H1 (cell line): ENCODE measurements around the gene NF1. TPM values are rescaled to one million over a fixed set of nuclear protein-coding genes. Genes with fewer than 3 reads are reported as not detected.

Experiments
- CTCF ChIA-PET: fragments of 300-600 bp; sonication (Branson Sonifier 250); formaldehyde crosslinking; loops from one replicate; lab custom pipeline; 2021; ENCODE audit not compliant: partially characterized antibody; lab: Charles Lee
- POLR2A ChIA-PET: fragments of 300-600 bp; sonication (Branson Sonifier 250); formaldehyde crosslinking; loops from one replicate; lab custom pipeline; 2021; ENCODE audit warnings: inconsistent platforms; ENCODE audit not compliant: partially characterized antibody; lab: Charles Lee
- DNase-seq, 2 experiments: peaks; one replicate each; pipeline versions ENCODE4 v3.0.0 to v3.0.0-alpha.2; 2010 to 2022; ENCODE audit warnings: low spot score in 2 of 2, low read depth in 1 of 2, mixed read lengths in 1 of 2
- FAIRE-seq: peaks from 2 replicates; lab custom pipeline; 2011; peaks lifted over from hg19 to GRCh38; lab: Jason Lieb, UNC
- H2AFZ ChIP-seq: 2 replicates; pipeline ENCODE4 v1.8.1; 2012; ENCODE audit warnings: low read length, inconsistent platforms
- H2AK5ac ChIP-seq: 2 replicates; pipeline ENCODE4 v1.6.1; 2013; ENCODE audit warnings: low read depth, low read length
- H2BK120ac ChIP-seq: replicated peaks from 2 replicates; pipeline ENCODE3; 2013; ENCODE audit warnings: low read depth, low read length, inconsistent platforms
- H2BK12ac ChIP-seq: 2 replicates; pipeline ENCODE4 v1.6.1; 2013; ENCODE audit warnings: low read depth, low read length
- H2BK15ac ChIP-seq: 2 replicates; pipeline ENCODE4 v1.6.1; 2013; ENCODE audit warnings: low read length
- H2BK20ac ChIP-seq: 2 replicates; pipeline ENCODE4 v1.6.1; 2013; ENCODE audit warnings: low read length
- H2BK5ac ChIP-seq: 2 replicates; pipeline ENCODE4 v1.6.1; 2013; ENCODE audit warnings: low read depth, low read length
- H3K14ac ChIP-seq: 2 replicates; pipeline ENCODE4 v1.6.1; 2013; ENCODE audit warnings: inconsistent platforms; ENCODE audit not compliant: insufficient read length
- H3K18ac ChIP-seq: 2 replicates; pipeline ENCODE4 v1.6.1; 2013; ENCODE audit warnings: low read length; ENCODE audit errors: extremely low read depth
- H3K23ac ChIP-seq: 2 replicates; pipeline ENCODE4 v1.6.1; 2013; ENCODE audit warnings: inconsistent platforms; ENCODE audit not compliant: insufficient read length
- H3K23me2 ChIP-seq: 2 replicates; pipeline ENCODE4 v1.6.1; 2013; ENCODE audit warnings: low read depth, low read length
- H3K27ac ChIP-seq: 2 replicates; pipeline ENCODE4 v1.6.1; 2011; ENCODE audit warnings: low read depth, low read length, inconsistent platforms
- H3K27me3 ChIP-seq, 4 experiments: replicated peaks in 1 of 4; 1 replicate in 1 of 4; 2 replicates in 3 of 4; pipeline versions ENCODE4 v1.6.1 to v1.8.1; 2011 to 2013; ENCODE audit warnings: low read length in 3 of 4, mild to moderate bottlenecking in 3 of 4, inconsistent platforms in 2 of 4, mixed read lengths in 2 of 4, moderate library complexity in 1 of 4; ENCODE audit not compliant: control insufficient read depth in 3 of 4, insufficient read depth in 3 of 4; ENCODE audit errors: extremely low read depth in 1 of 4
- H3K36me3 ChIP-seq, 4 experiments: 2 replicates each; pipeline versions ENCODE4 v1.6.1 to v1.8.1; 2011 to 2013; ENCODE audit warnings: mild to moderate bottlenecking in 4 of 4, low read length in 3 of 4, moderate library complexity in 2 of 4, control low read depth in 1 of 4, inconsistent platforms in 1 of 4; ENCODE audit not compliant: insufficient read depth in 4 of 4, control insufficient read depth in 2 of 4
- H3K4ac ChIP-seq: replicated peaks from 2 replicates; pipeline ENCODE3; 2013; ENCODE audit warnings: low read length, low read depth, mixed read lengths, inconsistent platforms; ENCODE audit not compliant: insufficient read length
- H3K4me1 ChIP-seq, 4 experiments: replicated peaks in 1 of 4; 1 replicate in 1 of 4; 2 replicates in 3 of 4; pipeline versions ENCODE4 v1.6.1 to v1.8.1; 2011 to 2013; ENCODE audit warnings: low read length in 3 of 4, inconsistent platforms in 2 of 4, mixed read lengths in 1 of 4; ENCODE audit not compliant: insufficient read depth in 4 of 4, control insufficient read depth in 3 of 4
- H3K4me2 ChIP-seq, 2 experiments: 2 replicates each; pipeline versions ENCODE4 v1.6.1 to v1.8.1; 2011 to 2013; ENCODE audit warnings: low read depth in 2 of 2, low read length in 2 of 2, control low read depth in 1 of 2, inconsistent platforms in 1 of 2, mild to moderate bottlenecking in 1 of 2; ENCODE audit not compliant: insufficient read depth in 1 of 2
- H3K4me3 ChIP-seq, 4 experiments: fragments of 200-600, 300-600 bp in 1 of 4; sonication (generic), shearing (Covaris generic), sonication (Bioruptor Twin) in 1 of 4; 2 replicates each; pipeline versions ENCODE4 v1.5.1 to v1.8.1; 2011 to 2016; ENCODE audit warnings: low read length in 4 of 4, low read depth in 3 of 4, control low read depth in 2 of 4, inconsistent platforms in 2 of 4, mild to moderate bottlenecking in 2 of 4, mixed read lengths in 1 of 4, moderate library complexity in 1 of 4; ENCODE audit not compliant: insufficient read depth in 2 of 4; ENCODE audit errors: extremely low read depth in 1 of 4
- H3K56ac ChIP-seq: replicated peaks from 2 replicates; pipeline ENCODE3; 2013; ENCODE audit warnings: low read depth, mild to moderate bottlenecking, mixed read lengths, low read length, inconsistent platforms; ENCODE audit not compliant: insufficient read length
- H3K79me1 ChIP-seq: 2 replicates; pipeline ENCODE4 v1.6.1; 2013; ENCODE audit warnings: low read depth, low read length, control low read depth
- H3K79me2 ChIP-seq, 2 experiments: 2 replicates each; pipeline versions ENCODE4 v1.6.1 to v1.8.1; 2012 to 2013; ENCODE audit warnings: low read length in 2 of 2, mild to moderate bottlenecking in 2 of 2, inconsistent platforms in 1 of 2; ENCODE audit not compliant: insufficient read depth in 2 of 2, control insufficient read depth in 1 of 2
- H3K9ac ChIP-seq, 4 experiments: replicated peaks in 1 of 4; 1 replicate in 1 of 4; 2 replicates in 3 of 4; pipeline versions ENCODE4 v1.6.1 to v1.8.1; 2011 to 2013; ENCODE audit warnings: low read depth in 3 of 4, low read length in 3 of 4, control low read depth in 2 of 4, mild to moderate bottlenecking in 2 of 4, moderate library complexity in 2 of 4, inconsistent platforms in 1 of 4; ENCODE audit errors: extremely low read depth in 1 of 4
- H3K9me3 ChIP-seq, 2 experiments: 2 replicates each; pipeline versions ENCODE4 v1.6.1 to v1.8.1; 2012 to 2013; ENCODE audit warnings: mild to moderate bottlenecking in 2 of 2, moderate library complexity in 2 of 2, control low read depth in 1 of 2, inconsistent platforms in 1 of 2, low read depth in 1 of 2, low read length in 1 of 2, mixed read lengths in 1 of 2; ENCODE audit not compliant: insufficient read depth in 2 of 2
- H4K20me1 ChIP-seq, 2 experiments: replicated peaks in 1 of 2; 2 replicates each; pipeline versions ENCODE3 to v1.8.1; 2011 to 2013; ENCODE audit warnings: inconsistent platforms in 2 of 2, low read length in 2 of 2, mild to moderate bottlenecking in 1 of 2; ENCODE audit not compliant: insufficient read depth in 2 of 2, control insufficient read depth in 1 of 2
- H4K5ac ChIP-seq: 2 replicates; pipeline ENCODE4 v1.6.1; 2013; ENCODE audit warnings: low read length, low read depth, mixed read lengths, inconsistent platforms; ENCODE audit not compliant: insufficient read length
- H4K8ac ChIP-seq: 2 replicates; pipeline ENCODE4 v1.8.0; 2013; ENCODE audit warnings: mild to moderate bottlenecking, moderate library complexity, low read length, inconsistent platforms; ENCODE audit not compliant: insufficient read depth; ENCODE audit errors: extremely low read depth
- H4K91ac ChIP-seq: replicated peaks from 2 replicates; pipeline ENCODE3; 2013; ENCODE audit warnings: low read length, mixed read lengths, inconsistent platforms; ENCODE audit not compliant: insufficient read length
- RFX5 ChIP-seq: IDR thresholded peaks from 2 replicates; pipeline ENCODE4 v1.6.1; 2011; ENCODE audit warnings: low read depth, low read length, improper control_type of control experiment, borderline replicate concordance
- WGBS, 2 experiments: shearing (Covaris generic) in 1 of 2; methylation state at CpG; one replicate each; pipeline versions ENCODE4 v1.1.6 to v1.1.7; 2013 to 2015; ENCODE audit warnings: low lambda C conversion rate in 2 of 2, mixed read lengths in 2 of 2, inconsistent platforms in 1 of 2, low coverage in 1 of 2, missing lambda C conversion rate in 1 of 2; ENCODE audit not compliant: insufficient replicate concordance in 2 of 2, insufficient coverage in 1 of 2, insufficient read length in 1 of 2; ENCODE audit errors: extremely low coverage in 1 of 2, missing lambda C conversion rate in 1 of 2; 5-methylcytosine and 5-hydroxymethylcytosine counted together
- polyA plus RNA-seq, 7 experiments: library from polyadenylated mRNA; depleted of rRNA in 3 of 7; stranded (reverse) in 5 of 7; unstranded in 2 of 7; fragments of >200 nt in 5 of 7; fragments of 200-250 nt in 2 of 7; gene quantifications; 1 replicate in 5 of 7; 2 replicates in 1 of 7; 4 replicates in 1 of 7; pipeline versions ENCODE4 v1.2.1 to v1.2.3, GENCODE V29; 2011 to 2013; ENCODE audit warnings: missing spikeins in 2 of 7, mixed read lengths in 2 of 7
- total RNA-seq: library from RNA; stranded (reverse); fragmentation: NEBNext Ultra II Directional; extraction: Animal tissue kit (Norgen Biotek cat#: 25700); gene quantifications from 2 replicates; pipeline ENCODE4 v1.2.1, GENCODE V29; 2021

Gene NF1
- total and polyA plus RNA-seq, 2 of the 8 experiments (the other 6 are each of a cell fraction or from before 2014, with no cell fraction given): 19.3 to 29.6 TPM

GRCh38 chr17:31113939-31114338 lies 19.2 kb downstream of the NF1 start:
- WGBS, 2 experiments: 95% methylated on average over 4 of the region's 4 CpGs; no CpG with 5 or more reads in 1 of the 2 experiments
- Histone ChIP-seq H3K18ac (no peak overlapping the region), H3K27me3 (no peaks in the 10 kb centered on the region), H3K9me3 (no peaks in the 10 kb centered on the region), H3K79me1 (peaks cover 4% of the 10 kb centered on the region; the same call in 1 of the 2 replicates), H3K56ac (no peak overlapping the region), H2AK5ac (no peak overlapping the region), H3K4ac (no peak overlapping the region), H3K27ac (no peak overlapping the region), H3K4me2 (no peak overlapping the region), H3K23ac (no peak overlapping the region), H2BK20ac (no peak overlapping the region), H3K9ac (no peak overlapping the region), H4K8ac (no peak overlapping the region), H4K91ac (no peak overlapping the region), H2BK15ac (no peak overlapping the region), H3K4me3 (no peak overlapping the region), H3K4me1 (peaks cover 0 to 9% (median 0%) of the 10 kb centered on the region in 4 experiments; a peak in 5 of 7 replicates), H3K79me2 (peaks cover 0 to 55% of the 10 kb centered on the region in 2 experiments; a peak in 2 of 4 replicates), H4K5ac (no peak overlapping the region), H4K20me1 (no peaks in the 10 kb centered on the region), H3K36me3 (no peaks in the 10 kb centered on the region), H2BK5ac (no peak overlapping the region), H3K23me2 (no peaks in the 10 kb centered on the region), H2AFZ (no peak overlapping the region), H2BK120ac (no peak overlapping the region), H2BK12ac (no peak overlapping the region), H3K14ac (no peak overlapping the region)
- POLR2A ChIA-PET: interaction anchor here (1.3 kb wide), 1 partner anchor 19 kb away, joined by 4 read pairs; the partner anchor contains the start of gene NF1
- TF ChIP-seq RFX5: no peak
- CTCF ChIA-PET: interaction anchor here (0.6 to 0.8 kb wide), 3 partner anchors 11 to 69 kb away, joined by 3 read pairs; no protein-coding TSS in a partner anchor
- FAIRE-seq (no peak), DNase-seq (no peak)
